Activated naive CD8-positive, alpha-beta T cell treated with anti-CD3 and anti-CD28 coated beads for 36 hours (primary cell): ENCODE results near the gene RNU1-4. TPM values are rescaled to one million over a fixed set of nuclear protein-coding genes. Genes with fewer than 3 reads are reported as not detected.
"Not testable (repeated sequence)": the region's sequence is repeated elsewhere in the genome, so short reads cannot be mapped to it uniquely, and the experiment has no call there.

Experiments
- DNase-seq: peaks from one replicate; pipeline ENCODE4 v3.0.0; 2021
- H3K27ac Mint-ChIP-seq: one replicate; pipeline ENCODE4 v1.8.0; 2022; ENCODE audit warnings: mild to moderate bottlenecking, moderate library complexity, mixed read lengths
- H3K27me3 Mint-ChIP-seq: one replicate; pipeline ENCODE4 v1.8.0; 2022; ENCODE audit warnings: mild to moderate bottlenecking, mixed read lengths
- H3K36me3 Mint-ChIP-seq: one replicate; pipeline ENCODE4 v1.8.0; 2021; ENCODE audit warnings: mild to moderate bottlenecking, mixed read lengths
- H3K4me1 Mint-ChIP-seq: one replicate; pipeline ENCODE4 v1.8.0; 2021; ENCODE audit warnings: mixed read lengths
- H3K4me3 Mint-ChIP-seq: one replicate; pipeline ENCODE4 v1.8.0; 2022; ENCODE audit warnings: mild to moderate bottlenecking, moderate library complexity, mixed read lengths
- H3K9me3 Mint-ChIP-seq: one replicate; pipeline ENCODE4 v1.8.0; 2022; ENCODE audit warnings: mixed read lengths
- total RNA-seq, 2 experiments: library from RNA; stranded (reverse); gene quantifications; one replicate each; pipeline ENCODE4 v1.2.3, GENCODE V29; 2021

The RNU1-4 gene
- total RNA-seq, 2 experiments from 2014 or later: 874 to 961 TPM

GRCh38 chr1:16704076-16704475, 36.2 kb upstream of the RNU1-4 start:
- H3K4me3 Mint-ChIP-seq, DNase-seq, H3K9me3 Mint-ChIP-seq, H3K27me3 Mint-ChIP-seq, H3K27ac Mint-ChIP-seq, H3K36me3 Mint-ChIP-seq, H3K4me1 Mint-ChIP-seq: not testable (repeated sequence)

- DNase-seq, H3K9me3 Mint-ChIP-seq, H3K27ac Mint-ChIP-seq, H3K27me3 Mint-ChIP-seq, H3K4me1 Mint-ChIP-seq, H3K4me3 Mint-ChIP-seq, H3K36me3 Mint-ChIP-seq: not testable (repeated sequence)
Observed at GRCh38 chr1:16704502-16705100, 35.7 kb upstream of the RNU1-4 start.

- not testable (repeated sequence) for H3K4me3 Mint-ChIP-seq, H3K27ac Mint-ChIP-seq, H3K27me3 Mint-ChIP-seq, DNase-seq, H3K36me3 Mint-ChIP-seq, H3K4me1 Mint-ChIP-seq, H3K9me3 Mint-ChIP-seq
Observed at GRCh38 chr1:16706302-16706701, 34.0 kb upstream of the RNU1-4 start.

GRCh38 chr1:16707130-16708093, 32.9 kb upstream of the RNU1-4 start:
- not testable (repeated sequence) for H3K27ac Mint-ChIP-seq, H3K9me3 Mint-ChIP-seq, DNase-seq, H3K4me3 Mint-ChIP-seq, H3K36me3 Mint-ChIP-seq, H3K27me3 Mint-ChIP-seq, H3K4me1 Mint-ChIP-seq

GRCh38 chr1:16708704-16709103, 31.6 kb upstream of the RNU1-4 start:
- H3K4me1 Mint-ChIP-seq, H3K4me3 Mint-ChIP-seq, H3K9me3 Mint-ChIP-seq: not testable (repeated sequence)

GRCh38 chr1:16709659-16710087, 30.6 kb upstream of the RNU1-4 start:
- not testable (repeated sequence) for H3K4me3 Mint-ChIP-seq, H3K36me3 Mint-ChIP-seq, DNase-seq

More at GRCh38 chr1:16708704-16709103, 31.6 kb upstream of the RNU1-4 start:
- not testable (repeated sequence) for H3K36me3 Mint-ChIP-seq, H3K27me3 Mint-ChIP-seq, H3K27ac Mint-ChIP-seq, DNase-seq

GRCh38 chr1:16710618-16711017, 29.7 kb upstream of the RNU1-4 start:
- not testable (repeated sequence) for H3K4me1 Mint-ChIP-seq, H3K27ac Mint-ChIP-seq, H3K9me3 Mint-ChIP-seq, H3K27me3 Mint-ChIP-seq, H3K4me3 Mint-ChIP-seq, DNase-seq, H3K36me3 Mint-ChIP-seq

More at GRCh38 chr1:16709659-16710087, 30.6 kb upstream of the RNU1-4 start:
- H3K27ac Mint-ChIP-seq, H3K27me3 Mint-ChIP-seq, H3K9me3 Mint-ChIP-seq, H3K4me1 Mint-ChIP-seq: not testable (repeated sequence)

- H3K4me1 Mint-ChIP-seq, DNase-seq, H3K27ac Mint-ChIP-seq, H3K4me3 Mint-ChIP-seq, H3K9me3 Mint-ChIP-seq, H3K36me3 Mint-ChIP-seq: not testable (repeated sequence)
- peaks cover 12% of the 10 kb centered on the region for H3K27me3 Mint-ChIP-seq
Observed at GRCh38 chr1:16712131-16712530, 28.2 kb upstream of the RNU1-4 start.

GRCh38 chr1:16712582-16712981, 27.7 kb upstream of the RNU1-4 start:
- H3K27me3 Mint-ChIP-seq: peaks cover 17% of the 10 kb centered on the region
- H3K27ac Mint-ChIP-seq, H3K9me3 Mint-ChIP-seq, H3K4me1 Mint-ChIP-seq, H3K4me3 Mint-ChIP-seq, DNase-seq, H3K36me3 Mint-ChIP-seq: not testable (repeated sequence)

GRCh38 chr1:16712984-16713383, 27.3 kb upstream of the RNU1-4 start:
- peaks cover 21% of the 10 kb centered on the region for H3K27me3 Mint-ChIP-seq
- H3K4me1 Mint-ChIP-seq, H3K9me3 Mint-ChIP-seq, H3K27ac Mint-ChIP-seq, H3K36me3 Mint-ChIP-seq, DNase-seq, H3K4me3 Mint-ChIP-seq: not testable (repeated sequence)

- not testable (repeated sequence) for DNase-seq, H3K27ac Mint-ChIP-seq, H3K9me3 Mint-ChIP-seq, H3K36me3 Mint-ChIP-seq, H3K4me3 Mint-ChIP-seq, H3K4me1 Mint-ChIP-seq
- H3K27me3 Mint-ChIP-seq: peaks cover 22% of the 10 kb centered on the region
Observed at GRCh38 chr1:16713480-16713879, 26.8 kb upstream of the RNU1-4 start.

- DNase-seq: no peak
- H3K4me1 Mint-ChIP-seq: no peaks in the 10 kb centered on the region
- H3K9me3 Mint-ChIP-seq: no peaks in the 10 kb centered on the region
- H3K4me3 Mint-ChIP-seq: no peak overlapping the region
- H3K27me3 Mint-ChIP-seq: peaks cover 33% of the 10 kb centered on the region
- H3K36me3 Mint-ChIP-seq: no peaks in the 10 kb centered on the region
- no peak overlapping the region for H3K27ac Mint-ChIP-seq
Observed at GRCh38 chr1:16716691-16717335, 23.5 kb upstream of the RNU1-4 start.

- Mint-ChIP-seq H3K27me3 (peaks cover 33% of the 10 kb centered on the region), H3K27ac (no peak overlapping the region), H3K4me1 (no peaks in the 10 kb centered on the region), H3K9me3 (no peaks in the 10 kb centered on the region), H3K4me3 (no peak overlapping the region), H3K36me3 (no peaks in the 10 kb centered on the region)
- no peak for DNase-seq
Observed at GRCh38 chr1:16717336-16718098, 22.8 kb upstream of the RNU1-4 start.

- H3K27ac Mint-ChIP-seq, H3K9me3 Mint-ChIP-seq, H3K4me1 Mint-ChIP-seq, H3K4me3 Mint-ChIP-seq, H3K36me3 Mint-ChIP-seq, DNase-seq: not testable (repeated sequence)
- peaks cover 33% of the 10 kb centered on the region for H3K27me3 Mint-ChIP-seq
Observed at GRCh38 chr1:16718099-16718907, 22.0 kb upstream of the RNU1-4 start.
